UCSD-AML1 (cell line): Measurements from ENCODE around the gene PTPRD.

Source experiments
- DNase-seq: peaks from one replicate; lab custom pipeline; 2025; ENCODE audit not compliant: unreplicated experiment; lab: John Stamatoyannopoulos, UW

PTPRD gene

GRCh38 chr9:10612641-10613398, at the start of gene PTPRD:
Gene PTPRD, minus strand, starts transcription at chr9:10613002.
- DNase-seq: peak; percentile 6

- DNase-seq: no peak
Measured at GRCh38 chr9:10661994-10662393, 49.2 kb upstream of the PTPRD start.

- no peak for DNase-seq
Measured at GRCh38 chr9:10661376-10661775, 48.6 kb upstream of the PTPRD start.

- DNase-seq: no peak
Measured at GRCh38 chr9:10651012-10651411, 38.2 kb upstream of the PTPRD start.

GRCh38 chr9:10649076-10649475, 36.3 kb upstream of the PTPRD start:
- no peak for DNase-seq

GRCh38 chr9:10633785-10634184, 21.0 kb upstream of the PTPRD start:
- no peak for DNase-seq

- no peak for DNase-seq
Measured at GRCh38 chr9:10614196-10614800, 1.5 kb upstream of the PTPRD start.

- no peak for DNase-seq
Measured at GRCh38 chr9:10613419-10613818, 617 bp upstream of the PTPRD start.

GRCh38 chr9:10605388-10605787, 7.4 kb downstream of the PTPRD start:
- DNase-seq: no peak

- DNase-seq: no peak
Measured at GRCh38 chr9:10604927-10605326, 7.9 kb downstream of the PTPRD start.

- no peak for DNase-seq
Measured at GRCh38 chr9:10597801-10598200, 15.0 kb downstream of the PTPRD start.

- no peak for DNase-seq
Measured at GRCh38 chr9:10594482-10594881, 18.3 kb downstream of the PTPRD start.

GRCh38 chr9:10586407-10586806, 26.4 kb downstream of the PTPRD start:
- no peak for DNase-seq

GRCh38 chr9:10571699-10572098, 41.1 kb downstream of the PTPRD start:
- no peak for DNase-seq

GRCh38 chr9:10566848-10567247, 46.0 kb downstream of the PTPRD start:
- DNase-seq: no peak

GRCh38 chr9:10562581-10563343, 50.0 kb downstream of the PTPRD start:
- no peak for DNase-seq

- DNase-seq: no peak
Measured at GRCh38 chr9:10548348-10548747, 64.5 kb downstream of the PTPRD start.

- DNase-seq: no peak
Measured at GRCh38 chr9:10538073-10538472, 74.7 kb downstream of the PTPRD start.

- DNase-seq: no peak
Measured at GRCh38 chr9:10534850-10535249, 78.0 kb downstream of the PTPRD start.

GRCh38 chr9:10525972-10526371, 86.8 kb downstream of the PTPRD start:
- no peak for DNase-seq

- DNase-seq: no peak
Measured at GRCh38 chr9:10523164-10523563, 89.6 kb downstream of the PTPRD start.

- no peak for DNase-seq
Measured at GRCh38 chr9:10512144-10512543, 100.7 kb downstream of the PTPRD start.
